GM12878 (cell line): ENCODE measurements around the gene EFCAB9. TPM values are rescaled to one million over a fixed set of nuclear protein-coding genes. Genes with fewer than 3 reads are reported as not detected.

ENCODE experiments used
- ATAC-seq: fragments of 200-7000 bp; cut with Tn5 transposase; 3 replicates; pipeline ENCODE4 v1.9.1; 2020; ENCODE audit warnings: mild to moderate bottlenecking, moderate library complexity
- BruUV-seq: library from RNA; stranded (reverse); fragments of 400-500 nt; replicated peaks from 2 replicates; lab custom pipeline; 2021; lab: Mats Ljungman, UMichigan
- CTCF ChIA-PET: fragments of 300-600 bp; sonication (Branson Sonifier 250); formaldehyde crosslinking; extraction: SDS; loops from one replicate; lab custom pipeline; 2021; ENCODE audit warnings: inconsistent platforms; lab: Yijun Ruan, JAX
- POLR2A ChIA-PET: fragments of 350-600 bp; formaldehyde crosslinking; extraction: SDS; loops from one replicate; lab custom pipeline; 2021; ENCODE audit warnings: inconsistent platforms; lab: Charles Lee
- RAD21 ChIA-PET: fragments of 300-600 bp; sonication (Branson Sonifier 250); formaldehyde crosslinking; loops from one replicate; lab custom pipeline; 2023; ENCODE audit warnings: antibody characterized with exemption; ENCODE audit not compliant: unreplicated experiment; lab: Charles Lee
- SMC1A ChIA-PET: fragments of 300-600 bp; sonication (Branson Sonifier 250); formaldehyde crosslinking; loops from one replicate; lab custom pipeline; 2023; ENCODE audit not compliant: unreplicated experiment, uncharacterized antibody; lab: Charles Lee
- DNase-seq: peaks from one replicate; pipeline ENCODE4 v3.0.0-alpha.2; 2011; ENCODE audit warnings: low read depth, low spot score
- FAIRE-seq: peaks from 3 replicates; lab custom pipeline; 2011; peaks lifted over from hg19 to GRCh38; lab: Jason Lieb, UNC
- H2AFZ ChIP-seq: 2 replicates; pipeline ENCODE4 v1.6.0; 2011; ENCODE audit warnings: low read depth, low read length, control low read depth; ENCODE audit not compliant: control insufficient read depth
- H3K27ac ChIP-seq: 2 replicates; pipeline ENCODE4 v1.5.1; 2011; ENCODE audit warnings: control low read depth; ENCODE audit not compliant: control insufficient read depth, insufficient read depth
- H3K27me3 ChIP-seq, 2 experiments: replicated peaks in 1 of 2; 2 replicates each; pipeline versions ENCODE4 v1.6.0 to v1.6.1; 2011; ENCODE audit warnings: low read length in 1 of 2; ENCODE audit not compliant: control insufficient read depth in 2 of 2, insufficient read depth in 2 of 2
- H3K36me3 ChIP-seq, 2 experiments: 2 replicates each; pipeline ENCODE4 v1.5.1; 2011; ENCODE audit warnings: low read length in 1 of 2; ENCODE audit not compliant: control insufficient read depth in 2 of 2, insufficient read depth in 2 of 2
- H3K4me1 ChIP-seq: 2 replicates; pipeline ENCODE4 v1.6.1; 2011; ENCODE audit warnings: mild to moderate bottlenecking, low read length, moderate library complexity, mixed read lengths; ENCODE audit not compliant: control insufficient read depth, insufficient read depth
- H3K4me2 ChIP-seq: 2 replicates; pipeline ENCODE4 v1.6.0; 2011; ENCODE audit warnings: control low read depth; ENCODE audit not compliant: control insufficient read depth, insufficient read depth
- H3K4me3 ChIP-seq: fragments of 200-600 bp; sonication (generic); 2 replicates; pipeline ENCODE4 v1.5.1; 2016
- H3K79me2 ChIP-seq: 2 replicates; pipeline ENCODE4 v1.6.0; 2011; ENCODE audit warnings: low read length; ENCODE audit not compliant: control insufficient read depth, insufficient read depth
- H3K9ac ChIP-seq: 2 replicates; pipeline ENCODE4 v1.8.0; 2011; ENCODE audit warnings: low read length, control low read depth, mixed read lengths; ENCODE audit not compliant: control insufficient read depth, insufficient read depth
- H3K9me3 ChIP-seq: replicated peaks from 3 replicates; pipeline ENCODE4 v1.5.1; 2011; ENCODE audit warnings: mild to moderate bottlenecking, low read length; ENCODE audit not compliant: control insufficient read depth, insufficient read depth
- H4K20me1 ChIP-seq: 2 replicates; pipeline ENCODE4 v1.6.0; 2011; ENCODE audit not compliant: control insufficient read depth, insufficient read depth
- IRF4 ChIP-seq: IDR thresholded peaks from 2 replicates; pipeline ENCODE4 v1.6.1; 2011; ENCODE audit warnings: low read depth, low read length
- TARDBP ChIP-seq: IDR thresholded peaks from 2 replicates; pipeline ENCODE4 v1.6.1; 2016; ENCODE audit warnings: borderline replicate concordance
- WGBS: methylation state at CpG from one replicate; pipeline ENCODE4 v1.1.6; 2016; ENCODE audit warnings: low lambda C conversion rate; ENCODE audit not compliant: insufficient replicate concordance, insufficient coverage; ENCODE audit errors: missing lambda C conversion rate; 5-methylcytosine and 5-hydroxymethylcytosine counted together
- in situ Hi-C: fragments of 300-500 bp; cut with MboI; formaldehyde crosslinking; loops from 9 replicates; pipeline ENCODE4 v1.14.3; 2018; ENCODE audit warnings: mixed read lengths
- intact Hi-C: fragments of 100-400 bp; cut with micrococcal nuclease; formaldehyde crosslinking; loops from one replicate; pipeline ENCODE4 v1.14.2; 2022; ENCODE audit not compliant: unreplicated experiment
- polyA plus RNA-seq, 11 experiments: library from polyadenylated mRNA; depleted of rRNA in 4 of 11; unstranded in 6 of 11; stranded (reverse) in 5 of 11; fragments of >200 nt; fragmentation: Nextera tagmentation in 4 of 11; fragmentation: Illumina TruSeq in 1 of 11; extraction: Ambion mirVana in 4 of 11; extraction: Trizol in 1 of 11; gene quantifications; 1 replicate in 1 of 11; 2 replicates in 10 of 11; pipeline versions ENCODE4 v1.2.1 to v1.2.3, GENCODE V29; 2011 to 2016; ENCODE audit warnings: inconsistent platforms in 2 of 11, missing spikeins in 2 of 11, low read depth in 1 of 11
- total RNA-seq, 4 experiments: library from RNA; depleted of rRNA in 3 of 4; stranded (reverse); fragments of >200 nt in 3 of 4; fragmentation: Illumina TruSeq in 1 of 4; extraction: Trizol in 1 of 4; gene quantifications; 2 replicates each; pipeline versions ENCODE4 v1.2.1 to v1.2.3, GENCODE V29; 2013 to 2021
- TF ChIP-seq, protein P1 (sequence below): IDR thresholded peaks from 2 replicates; pipeline ENCODE4 v1.6.1; 2011; ENCODE audit warnings: mild to moderate bottlenecking, low read depth, low read length, moderate library complexity; ENCODE audit not compliant: insufficient replicate concordance
- TF ChIP-seq, protein P2 (sequence below): fragments of 450-650 bp; IDR thresholded peaks from 2 replicates; pipeline ENCODE4 v1.6.1; 2016; ENCODE audit warnings: mild to moderate bottlenecking

EFCAB9 gene
- total and polyA plus RNA-seq, 10 of the 15 experiments (the other 5 are each of a cell fraction or from before 2014, with no cell fraction given) = 0.73 TPM; not detected in 9

DNA sequence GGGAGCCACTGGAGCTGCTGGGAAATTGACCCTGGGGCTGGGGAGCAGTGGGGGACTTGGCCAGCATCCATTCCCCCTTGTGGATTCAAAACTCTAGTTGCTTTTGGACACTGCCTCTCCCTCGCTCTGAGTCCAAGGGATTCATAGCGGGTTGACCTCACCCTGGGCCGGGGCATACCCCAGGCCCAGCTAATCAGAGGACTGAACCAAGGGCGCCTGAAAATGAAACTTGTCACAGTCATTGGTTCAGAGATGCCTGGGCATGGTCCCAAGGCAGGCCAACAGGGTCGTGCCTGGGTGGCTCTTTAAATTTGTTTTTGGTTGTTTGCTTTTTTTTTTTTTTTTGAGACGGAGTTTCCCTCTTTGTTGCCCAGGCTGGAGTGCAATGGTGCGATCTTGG, 28.5 kb upstream of the EFCAB9 start (continued):
- TF ChIP-seq, protein P1, sequence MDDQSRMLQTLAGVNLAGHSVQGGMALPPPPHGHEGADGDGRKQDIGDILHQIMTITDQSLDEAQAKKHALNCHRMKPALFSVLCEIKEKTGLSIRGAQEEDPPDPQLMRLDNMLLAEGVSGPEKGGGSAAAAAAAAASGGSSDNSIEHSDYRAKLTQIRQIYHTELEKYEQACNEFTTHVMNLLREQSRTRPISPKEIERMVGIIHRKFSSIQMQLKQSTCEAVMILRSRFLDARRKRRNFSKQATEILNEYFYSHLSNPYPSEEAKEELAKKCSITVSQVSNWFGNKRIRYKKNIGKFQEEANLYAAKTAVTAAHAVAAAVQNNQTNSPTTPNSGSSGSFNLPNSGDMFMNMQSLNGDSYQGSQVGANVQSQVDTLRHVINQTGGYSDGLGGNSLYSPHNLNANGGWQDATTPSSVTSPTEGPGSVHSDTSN = no peak
- no peak for TF ChIP-seq IRF4
- TF ChIP-seq, all 136 proteins: peak for 0

DNA sequence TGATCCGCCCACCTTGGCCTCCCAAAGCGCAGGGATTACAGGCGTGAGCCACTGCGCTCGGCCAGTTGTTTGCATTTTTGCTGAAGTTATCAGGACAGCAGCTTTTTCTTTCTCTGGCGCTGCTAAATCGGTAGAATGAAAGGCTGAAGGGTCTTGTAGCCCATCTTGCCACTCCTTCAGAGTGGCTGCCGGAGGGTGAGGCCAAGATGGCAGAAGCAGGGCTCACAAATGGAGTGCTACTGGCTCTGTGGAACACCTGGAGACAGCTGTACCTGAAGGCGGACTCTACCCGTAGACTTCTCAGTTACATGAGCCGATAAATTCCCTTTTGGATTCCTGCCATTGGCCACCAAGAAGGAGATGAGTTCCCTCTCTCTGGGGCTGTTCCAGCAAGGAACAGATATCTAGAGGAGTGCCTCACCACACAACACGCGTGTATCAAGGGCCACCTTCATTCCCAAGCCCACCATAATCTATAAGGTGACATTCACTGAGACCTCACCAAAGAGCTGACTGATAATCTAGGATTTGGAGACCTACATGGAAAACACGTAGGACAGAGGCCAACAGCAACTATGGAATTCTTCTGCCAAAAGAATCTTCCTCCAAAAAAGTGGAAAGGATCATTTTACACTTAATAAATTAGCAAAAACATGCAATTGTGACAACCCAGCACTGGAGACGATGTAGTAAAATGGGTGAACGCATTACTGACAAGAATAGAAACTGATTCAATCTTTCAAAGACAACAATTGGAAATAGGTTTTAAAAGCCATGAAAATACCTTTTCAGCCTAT, 27.7 kb upstream of the EFCAB9 start:
- no peaks in the 10 kb centered on the region; the same call in 2 of the 3 replicates for H3K9me3 ChIP-seq
- DNase-seq = no peak
- intact Hi-C loops = no loop called here
- in situ Hi-C loops = no loop called here
- ATAC-seq = no peak
- no peak for TF ChIP-seq TARDBP
- TF ChIP-seq, protein P2, sequence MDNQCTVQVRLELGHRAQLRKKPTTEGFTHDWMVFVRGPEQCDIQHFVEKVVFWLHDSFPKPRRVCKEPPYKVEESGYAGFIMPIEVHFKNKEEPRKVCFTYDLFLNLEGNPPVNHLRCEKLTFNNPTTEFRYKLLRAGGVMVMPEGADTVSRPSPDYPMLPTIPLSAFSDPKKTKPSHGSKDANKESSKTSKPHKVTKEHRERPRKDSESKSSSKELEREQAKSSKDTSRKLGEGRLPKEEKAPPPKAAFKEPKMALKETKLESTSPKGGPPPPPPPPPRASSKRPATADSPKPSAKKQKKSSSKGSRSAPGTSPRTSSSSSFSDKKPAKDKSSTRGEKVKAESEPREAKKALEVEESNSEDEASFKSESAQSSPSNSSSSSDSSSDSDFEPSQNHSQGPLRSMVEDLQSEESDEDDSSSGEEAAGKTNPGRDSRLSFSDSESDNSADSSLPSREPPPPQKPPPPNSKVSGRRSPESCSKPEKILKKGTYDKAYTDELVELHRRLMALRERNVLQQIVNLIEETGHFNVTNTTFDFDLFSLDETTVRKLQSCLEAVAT = peak; percentile 65
- TF ChIP-seq, all 136 proteins: peak for 1
- H3K27me3 ChIP-seq = no peaks in the 10 kb centered on the region
- ChIA-PET RAD21 (interaction anchor here (0.7 to 1.4 kb wide), 2 partner anchors 8 to 51 kb away, joined by 3 to 5 read pairs; no protein-coding TSS in a partner anchor), SMC1A (interaction anchor here (0.9 to 3.2 kb wide), 2 partner anchors 9 to 55 kb away, joined by 3 to 16 read pairs; no protein-coding TSS in a partner anchor), POLR2A (interaction anchor here (0.6 to 1.4 kb wide), 4 partner anchors 10 to 132 kb away, joined by 3 to 5 read pairs (median 4); no protein-coding TSS in a partner anchor), CTCF (interaction anchor here (0.7 kb wide), 1 partner anchor 35 kb away, joined by 3 read pairs; no protein-coding TSS in a partner anchor)
- WGBS = 89% methylated on average over 16 of the region's 16 CpGs
- no TSS peak for BruUV-seq
- peaks cover 89% of the 10 kb centered on the region for H3K79me2 ChIP-seq
- H3K36me3 ChIP-seq = peaks cover 15 to 17% of the 10 kb centered on the region in 2 experiments
- peaks cover 27% of the 10 kb centered on the region for H3K4me1 ChIP-seq
- no peak overlapping the region; the same call in 1 of the 2 replicates for H3K4me2 ChIP-seq
- H3K4me3 ChIP-seq = no peak overlapping the region
- peaks cover 11% of the 10 kb centered on the region for H4K20me1 ChIP-seq
- FAIRE-seq = no peak
- no peak overlapping the region for H3K9ac ChIP-seq
- H2AFZ ChIP-seq = no peak overlapping the region
- H3K27ac ChIP-seq = peak overlapping the region; percentile 33; the same call in 1 of the 2 replicates
